WTC11 (cell line): Measurements from ENCODE around the gene FREY1. TPM values are rescaled to one million over a fixed set of nuclear protein-coding genes. Genes with fewer than 3 reads are reported as not detected.

Experiments used
- ATAC-seq: fragments of 200-7000 bp; cut with Tn5 transposase; 2 replicates; pipeline ENCODE4 v1.10.0; 2021; ENCODE audit warnings: mild to moderate bottlenecking, moderate library complexity
- CTCF ChIA-PET: fragments of 300-600 bp; sonication (Branson Sonifier 250); formaldehyde crosslinking; loops from one replicate; lab custom pipeline; 2021; ENCODE audit warnings: antibody characterized with exemption; lab: Charles Lee
- POLR2A ChIA-PET: fragments of 350-600 bp; sonication (Branson Sonifier 250); formaldehyde crosslinking; loops from one replicate; lab custom pipeline; 2021; ENCODE audit warnings: antibody characterized with exemption; lab: Charles Lee
- DNase-seq: peaks from one replicate; pipeline ENCODE4 v3.0.0; 2021; ENCODE audit warnings: low spot score
- H3K27ac Mint-ChIP-seq: 2 replicates; pipeline ENCODE4 v1.8.0; 2021; ENCODE audit warnings: mixed read lengths
- H3K27me3 Mint-ChIP-seq: 2 replicates; pipeline ENCODE4 v1.8.0; 2021; ENCODE audit warnings: low read depth, mild to moderate bottlenecking, moderate library complexity, mixed read lengths
- H3K36me3 Mint-ChIP-seq: 2 replicates; pipeline ENCODE4 v1.8.0; 2021; ENCODE audit warnings: mixed read lengths
- H3K4me1 Mint-ChIP-seq: 2 replicates; pipeline ENCODE4 v1.8.0; 2022; ENCODE audit warnings: mixed read lengths
- H3K4me3 Mint-ChIP-seq: 2 replicates; pipeline ENCODE4 v1.8.0; 2021; ENCODE audit warnings: mild to moderate bottlenecking, moderate library complexity, mixed read lengths
- H3K9me3 Mint-ChIP-seq: 2 replicates; pipeline ENCODE4 v1.8.0; 2021; ENCODE audit warnings: mixed read lengths
- ARID4B ChIP-seq: sonication (generic); formaldehyde crosslinking; IDR thresholded peaks from 2 replicates; pipeline ENCODE4 v1.8.0; 2023; ENCODE audit warnings: missing genetic modification reagents, mild to moderate bottlenecking, borderline replicate concordance
- CBFB ChIP-seq: sonication (generic); formaldehyde crosslinking; IDR thresholded peaks from 2 replicates; pipeline ENCODE4 v1.8.1; 2022; ENCODE audit warnings: mild to moderate bottlenecking, low read depth, missing genetic modification reagents
- CDX4 ChIP-seq: fragments of 250-450 bp; sonication (Bioruptor Pico); IDR thresholded peaks from 2 replicates; pipeline ENCODE4 v1.9.0; 2021; ENCODE audit warnings: moderate library complexity, mild to moderate bottlenecking, inconsistent platforms, borderline replicate concordance
- EMX1 ChIP-seq: fragments of 250-450 bp; sonication (Bioruptor Pico); IDR thresholded peaks from 2 replicates; pipeline ENCODE4 v1.8.0; 2021; ENCODE audit warnings: mild to moderate bottlenecking
- HMGA2 ChIP-seq: fragments of 250-450 bp; sonication (Bioruptor Pico); IDR thresholded peaks from 2 replicates; pipeline ENCODE4 v1.4.0; 2021; ENCODE audit warnings: mild to moderate bottlenecking, moderate library complexity
- IRF1 ChIP-seq: sonication (generic); formaldehyde crosslinking; IDR thresholded peaks from 2 replicates; pipeline ENCODE4 v1.8.0; 2023; ENCODE audit warnings: missing genetic modification reagents
- JUN ChIP-seq: sonication (generic); formaldehyde crosslinking; IDR thresholded peaks from 2 replicates; pipeline ENCODE4 v1.8.0; 2023; ENCODE audit warnings: mild to moderate bottlenecking, missing genetic modification reagents
- NFYB ChIP-seq: sonication (generic); formaldehyde crosslinking; conservative IDR thresholded peaks from 2 replicates; pipeline ENCODE4 v1.8.0; 2022; ENCODE audit warnings: low read depth, missing genetic modification reagents
- RELA ChIP-seq: sonication (generic); formaldehyde crosslinking; IDR thresholded peaks from 2 replicates; pipeline ENCODE4 v1.8.1; 2022; ENCODE audit warnings: missing genetic modification reagents, mild to moderate bottlenecking, borderline replicate concordance
- SMAD4 ChIP-seq: sonication (generic); formaldehyde crosslinking; IDR thresholded peaks from 2 replicates; pipeline ENCODE4 v1.8.0; 2022; ENCODE audit warnings: mild to moderate bottlenecking, missing genetic modification reagents
- SOX15 ChIP-seq: fragments of 250-450 bp; sonication (Bioruptor Pico); IDR thresholded peaks from 2 replicates; pipeline ENCODE4 v1.9.0; 2021; ENCODE audit warnings: mild to moderate bottlenecking
- SP1 ChIP-seq: sonication (generic); formaldehyde crosslinking; conservative IDR thresholded peaks from 2 replicates; pipeline ENCODE4 v1.8.1; 2022; ENCODE audit warnings: missing genetic modification reagents
- TCF7 ChIP-seq: sonication (generic); formaldehyde crosslinking; IDR thresholded peaks from 2 replicates; pipeline ENCODE4 v1.8.0; 2022; ENCODE audit warnings: mild to moderate bottlenecking, low read depth, missing genetic modification reagents, moderate library complexity
- ZNF263 ChIP-seq: sonication (generic); formaldehyde crosslinking; IDR thresholded peaks from 2 replicates; pipeline ENCODE4 v1.8.1; 2022; ENCODE audit warnings: low read depth, mild to moderate bottlenecking, moderate library complexity, missing genetic modification reagents
- total RNA-seq: library from RNA; stranded (reverse); gene quantifications from 3 replicates; pipeline ENCODE4 v1.2.3, GENCODE V29; 2021
- TF ChIP-seq, protein P1 (sequence below): sonication (generic); formaldehyde crosslinking; IDR thresholded peaks from 2 replicates; pipeline ENCODE4 v1.8.1; 2023; ENCODE audit warnings: mild to moderate bottlenecking, missing genetic modification reagents
- TF ChIP-seq, protein P2 (sequence below): sonication (generic); formaldehyde crosslinking; IDR thresholded peaks from 2 replicates; pipeline ENCODE4 v1.8.1; 2022; ENCODE audit warnings: mild to moderate bottlenecking, moderate library complexity, missing genetic modification reagents
- TF ChIP-seq, protein P3 (sequence below): sonication (generic); formaldehyde crosslinking; IDR thresholded peaks from 2 replicates; pipeline ENCODE4 v1.8.1; 2023; ENCODE audit warnings: mild to moderate bottlenecking, moderate library complexity, missing genetic modification reagents
- TF ChIP-seq, protein P4 (sequence below): sonication (generic); formaldehyde crosslinking; IDR thresholded peaks from 2 replicates; pipeline ENCODE4 v1.8.1; 2023; ENCODE audit warnings: mild to moderate bottlenecking, missing genetic modification reagents, moderate library complexity
- TF ChIP-seq, protein P5 (sequence below): sonication (generic); formaldehyde crosslinking; conservative IDR thresholded peaks from 2 replicates; pipeline ENCODE4 v1.8.1; 2022; ENCODE audit warnings: mild to moderate bottlenecking, missing genetic modification reagents
- TF ChIP-seq, protein P6 (sequence below): fragments of 250-450 bp; sonication (Bioruptor Pico); IDR thresholded peaks from 2 replicates; pipeline ENCODE4 v1.9.0; 2021; ENCODE audit warnings: mild to moderate bottlenecking

Gene FREY1
- total RNA-seq, 1 experiment from 2014 or later = 2.1 TPM

DNA sequence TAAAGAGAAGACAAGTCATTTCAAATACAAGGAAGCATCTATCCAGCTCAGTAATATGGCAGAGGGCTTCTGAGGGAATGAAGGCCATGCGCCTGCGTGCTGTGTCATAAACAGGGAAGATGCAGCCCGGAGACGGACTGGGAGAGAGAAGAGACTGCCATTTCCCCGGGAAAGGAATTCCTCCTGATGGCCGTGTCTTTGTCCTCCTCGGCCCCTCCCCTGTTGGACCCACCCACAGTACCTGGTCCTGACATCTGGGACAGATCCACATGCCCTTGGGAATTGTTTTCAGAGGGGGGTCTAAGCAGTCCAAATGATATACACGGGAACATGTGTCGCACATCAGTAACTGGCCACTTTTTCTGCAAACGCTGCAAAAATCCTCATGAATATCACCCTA, 30.8 kb upstream of the FREY1 start (continued):
- TF ChIP-seq CBFB (CRISPR knock-in tag) (no peak), NFYB (CRISPR knock-in tag) (no peak)

DNA sequence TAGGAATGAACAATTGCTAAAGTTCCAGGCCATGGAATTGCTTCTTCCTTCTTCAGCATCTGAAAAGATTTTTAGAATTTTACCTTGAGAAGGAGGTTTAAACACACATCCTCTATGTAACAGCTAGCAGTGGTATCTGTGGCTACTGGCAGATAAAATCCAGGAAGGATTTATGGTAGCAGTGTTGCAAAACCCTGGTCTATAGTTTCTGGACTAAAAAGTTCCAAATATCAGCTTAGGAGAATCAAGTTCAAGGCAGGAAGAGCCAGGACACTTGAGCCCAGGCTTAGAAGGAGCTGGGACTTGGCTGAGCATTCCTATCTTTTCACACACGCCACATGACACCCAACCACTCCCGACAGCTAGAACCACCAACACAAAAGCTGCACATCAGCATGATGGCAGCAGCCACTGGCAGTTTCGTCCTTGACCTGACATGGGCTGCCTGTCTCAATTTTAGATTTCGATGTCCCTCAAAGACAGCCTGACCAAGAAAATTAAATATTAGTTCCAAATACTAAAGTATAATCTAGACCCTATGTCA, 29.5 kb upstream of the FREY1 start:
- ChIA-PET POLR2A (interaction anchor here (0.6 to 1.8 kb wide), 3 partner anchors 15 to 225 kb away, joined by 3 to 6 read pairs (median 3); partner anchors contain the start of gene LARGE2), CTCF (interaction anchor here (4.2 kb wide), 1 partner anchor 70 kb away, joined by 13 read pairs; no protein-coding TSS in a partner anchor)
- no peak for DNase-seq
- peaks cover 12% of the 10 kb centered on the region for H3K36me3 Mint-ChIP-seq
- H3K9me3 Mint-ChIP-seq = no peaks in the 10 kb centered on the region
- TF ChIP-seq SOX15 (CRISPR knock-in tag) = no peak
- no peak for TF ChIP-seq SMAD4 (CRISPR knock-in tag)
- no peak for TF ChIP-seq EMX1 (CRISPR knock-in tag)
- TF ChIP-seq, protein P1, sequence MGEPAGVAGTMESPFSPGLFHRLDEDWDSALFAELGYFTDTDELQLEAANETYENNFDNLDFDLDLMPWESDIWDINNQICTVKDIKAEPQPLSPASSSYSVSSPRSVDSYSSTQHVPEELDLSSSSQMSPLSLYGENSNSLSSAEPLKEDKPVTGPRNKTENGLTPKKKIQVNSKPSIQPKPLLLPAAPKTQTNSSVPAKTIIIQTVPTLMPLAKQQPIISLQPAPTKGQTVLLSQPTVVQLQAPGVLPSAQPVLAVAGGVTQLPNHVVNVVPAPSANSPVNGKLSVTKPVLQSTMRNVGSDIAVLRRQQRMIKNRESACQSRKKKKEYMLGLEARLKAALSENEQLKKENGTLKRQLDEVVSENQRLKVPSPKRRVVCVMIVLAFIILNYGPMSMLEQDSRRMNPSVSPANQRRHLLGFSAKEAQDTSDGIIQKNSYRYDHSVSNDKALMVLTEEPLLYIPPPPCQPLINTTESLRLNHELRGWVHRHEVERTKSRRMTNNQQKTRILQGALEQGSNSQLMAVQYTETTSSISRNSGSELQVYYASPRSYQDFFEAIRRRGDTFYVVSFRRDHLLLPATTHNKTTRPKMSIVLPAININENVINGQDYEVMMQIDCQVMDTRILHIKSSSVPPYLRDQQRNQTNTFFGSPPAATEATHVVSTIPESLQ (CRISPR knock-in tag) = no peak
- TF ChIP-seq, protein P2, sequence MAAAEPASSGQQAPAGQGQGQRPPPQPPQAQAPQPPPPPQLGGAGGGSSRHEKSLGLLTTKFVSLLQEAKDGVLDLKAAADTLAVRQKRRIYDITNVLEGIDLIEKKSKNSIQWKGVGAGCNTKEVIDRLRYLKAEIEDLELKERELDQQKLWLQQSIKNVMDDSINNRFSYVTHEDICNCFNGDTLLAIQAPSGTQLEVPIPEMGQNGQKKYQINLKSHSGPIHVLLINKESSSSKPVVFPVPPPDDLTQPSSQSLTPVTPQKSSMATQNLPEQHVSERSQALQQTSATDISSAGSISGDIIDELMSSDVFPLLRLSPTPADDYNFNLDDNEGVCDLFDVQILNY (CRISPR knock-in tag) = no peak
- TF ChIP-seq, protein P3, sequence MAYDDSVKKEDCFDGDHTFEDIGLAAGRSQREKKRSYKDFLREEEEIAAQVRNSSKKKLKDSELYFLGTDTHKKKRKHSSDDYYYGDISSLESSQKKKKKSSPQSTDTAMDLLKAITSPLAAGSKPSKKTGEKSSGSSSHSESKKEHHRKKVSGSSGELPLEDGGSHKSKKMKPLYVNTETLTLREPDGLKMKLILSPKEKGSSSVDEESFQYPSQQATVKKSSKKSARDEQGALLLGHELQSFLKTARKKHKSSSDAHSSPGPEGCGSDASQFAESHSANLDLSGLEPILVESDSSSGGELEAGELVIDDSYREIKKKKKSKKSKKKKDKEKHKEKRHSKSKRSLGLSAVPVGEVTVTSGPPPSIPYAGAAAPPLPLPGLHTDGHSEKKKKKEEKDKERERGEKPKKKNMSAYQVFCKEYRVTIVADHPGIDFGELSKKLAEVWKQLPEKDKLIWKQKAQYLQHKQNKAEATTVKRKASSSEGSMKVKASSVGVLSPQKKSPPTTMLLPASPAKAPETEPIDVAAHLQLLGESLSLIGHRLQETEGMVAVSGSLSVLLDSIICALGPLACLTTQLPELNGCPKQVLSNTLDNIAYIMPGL = no peak
- TF ChIP-seq, protein P4, sequence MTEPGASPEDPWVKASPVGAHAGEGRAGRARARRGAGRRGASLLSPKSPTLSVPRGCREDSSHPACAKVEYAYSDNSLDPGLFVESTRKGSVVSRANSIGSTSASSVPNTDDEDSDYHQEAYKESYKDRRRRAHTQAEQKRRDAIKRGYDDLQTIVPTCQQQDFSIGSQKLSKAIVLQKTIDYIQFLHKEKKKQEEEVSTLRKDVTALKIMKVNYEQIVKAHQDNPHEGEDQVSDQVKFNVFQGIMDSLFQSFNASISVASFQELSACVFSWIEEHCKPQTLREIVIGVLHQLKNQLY = no peak
- TF ChIP-seq, protein P5, sequence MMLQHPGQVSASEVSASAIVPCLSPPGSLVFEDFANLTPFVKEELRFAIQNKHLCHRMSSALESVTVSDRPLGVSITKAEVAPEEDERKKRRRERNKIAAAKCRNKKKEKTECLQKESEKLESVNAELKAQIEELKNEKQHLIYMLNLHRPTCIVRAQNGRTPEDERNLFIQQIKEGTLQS (CRISPR knock-in tag) = no peak
- TF ChIP-seq CDX4 = no peak
- no peak for TF ChIP-seq SP1 (CRISPR knock-in tag)
- TF ChIP-seq, protein P6, sequence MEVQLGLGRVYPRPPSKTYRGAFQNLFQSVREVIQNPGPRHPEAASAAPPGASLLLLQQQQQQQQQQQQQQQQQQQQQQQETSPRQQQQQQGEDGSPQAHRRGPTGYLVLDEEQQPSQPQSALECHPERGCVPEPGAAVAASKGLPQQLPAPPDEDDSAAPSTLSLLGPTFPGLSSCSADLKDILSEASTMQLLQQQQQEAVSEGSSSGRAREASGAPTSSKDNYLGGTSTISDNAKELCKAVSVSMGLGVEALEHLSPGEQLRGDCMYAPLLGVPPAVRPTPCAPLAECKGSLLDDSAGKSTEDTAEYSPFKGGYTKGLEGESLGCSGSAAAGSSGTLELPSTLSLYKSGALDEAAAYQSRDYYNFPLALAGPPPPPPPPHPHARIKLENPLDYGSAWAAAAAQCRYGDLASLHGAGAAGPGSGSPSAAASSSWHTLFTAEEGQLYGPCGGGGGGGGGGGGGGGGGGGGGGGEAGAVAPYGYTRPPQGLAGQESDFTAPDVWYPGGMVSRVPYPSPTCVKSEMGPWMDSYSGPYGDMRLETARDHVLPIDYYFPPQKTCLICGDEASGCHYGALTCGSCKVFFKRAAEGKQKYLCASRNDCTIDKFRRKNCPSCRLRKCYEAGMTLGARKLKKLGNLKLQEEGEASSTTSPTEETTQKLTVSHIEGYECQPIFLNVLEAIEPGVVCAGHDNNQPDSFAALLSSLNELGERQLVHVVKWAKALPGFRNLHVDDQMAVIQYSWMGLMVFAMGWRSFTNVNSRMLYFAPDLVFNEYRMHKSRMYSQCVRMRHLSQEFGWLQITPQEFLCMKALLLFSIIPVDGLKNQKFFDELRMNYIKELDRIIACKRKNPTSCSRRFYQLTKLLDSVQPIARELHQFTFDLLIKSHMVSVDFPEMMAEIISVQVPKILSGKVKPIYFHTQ = no peak
- no peak for TF ChIP-seq IRF1 (CRISPR knock-in tag)
- TF ChIP-seq HMGA2 (CRISPR knock-in tag) = no peak
- no peak for TF ChIP-seq ZNF263 (CRISPR knock-in tag)
- TF ChIP-seq ARID4B = no peak
- no peak for TF ChIP-seq TCF7 (CRISPR knock-in tag)
- no peak for TF ChIP-seq RELA (CRISPR knock-in tag)
- TF ChIP-seq JUN (CRISPR knock-in tag) = no peak
- H3K27ac Mint-ChIP-seq = peak overlapping the region; percentile 73; the same call in 1 of the 2 replicates
- peaks cover 10% of the 10 kb centered on the region for H3K4me1 Mint-ChIP-seq
- H3K4me3 Mint-ChIP-seq = no peak overlapping the region
- H3K27me3 Mint-ChIP-seq = no peaks in the 10 kb centered on the region; the same call in 1 of the 2 replicates
- ATAC-seq = no peak
